GM18499 (cell line): ENCODE results near the gene KLK10.

Source experiments
- ATAC-seq: cut with Tn5 transposase; IDR thresholded peaks from one replicate; pipeline ENCODE4 v1.9.1; 2021; ENCODE audit warnings: moderate number of reproducible peaks; ENCODE audit not compliant: insufficient read depth, unreplicated experiment

Gene KLK10, protein sequence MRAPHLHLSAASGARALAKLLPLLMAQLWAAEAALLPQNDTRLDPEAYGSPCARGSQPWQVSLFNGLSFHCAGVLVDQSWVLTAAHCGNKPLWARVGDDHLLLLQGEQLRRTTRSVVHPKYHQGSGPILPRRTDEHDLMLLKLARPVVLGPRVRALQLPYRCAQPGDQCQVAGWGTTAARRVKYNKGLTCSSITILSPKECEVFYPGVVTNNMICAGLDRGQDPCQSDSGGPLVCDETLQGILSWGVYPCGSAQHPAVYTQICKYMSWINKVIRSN

GRCh38 chr19:51019544-51019925, at the start of gene KLK10:
TSS of gene KLK10 (minus strand) at chr19:51019709. CDS start at chr19:51019130, 579 bp downstream.
- no peak for ATAC-seq

DNA sequence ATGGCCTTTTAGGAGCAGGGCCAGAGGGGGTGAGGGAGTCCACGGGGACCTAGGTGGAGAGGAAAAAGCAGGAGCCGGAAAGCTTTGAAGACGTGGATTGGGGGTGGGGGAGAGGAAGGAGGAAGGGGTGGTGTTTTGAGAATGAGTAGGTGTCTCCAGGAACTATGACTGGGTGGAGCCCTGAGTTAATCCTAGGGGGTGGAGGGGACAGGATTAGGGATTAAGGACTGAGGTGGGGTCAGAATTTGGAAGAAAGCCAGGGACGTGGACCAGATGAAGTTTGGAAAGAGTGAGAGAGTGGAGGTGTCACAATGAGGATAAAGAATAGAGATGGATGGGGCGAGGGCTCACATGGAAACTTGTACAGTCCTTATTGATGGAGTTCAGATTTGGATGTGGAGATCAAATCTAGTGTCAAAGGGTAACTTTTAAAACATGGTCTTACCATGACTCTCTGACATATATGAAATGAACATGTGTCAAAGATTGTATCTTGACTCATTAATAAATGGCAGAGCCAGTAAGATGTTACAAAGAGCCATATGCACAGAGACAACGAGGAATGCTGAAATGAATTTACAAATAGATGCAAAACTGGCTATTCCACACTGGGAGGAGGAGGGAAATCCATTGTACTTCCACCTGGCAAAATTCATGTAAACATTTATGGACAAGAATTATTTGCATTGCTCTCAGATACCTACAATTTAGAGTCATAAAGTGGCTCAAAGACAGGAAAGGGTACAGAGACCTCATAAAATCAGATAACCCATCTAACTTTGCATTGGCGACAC, 47.1 kb upstream of the KLK10 start:
- ATAC-seq = no peak

DNA sequence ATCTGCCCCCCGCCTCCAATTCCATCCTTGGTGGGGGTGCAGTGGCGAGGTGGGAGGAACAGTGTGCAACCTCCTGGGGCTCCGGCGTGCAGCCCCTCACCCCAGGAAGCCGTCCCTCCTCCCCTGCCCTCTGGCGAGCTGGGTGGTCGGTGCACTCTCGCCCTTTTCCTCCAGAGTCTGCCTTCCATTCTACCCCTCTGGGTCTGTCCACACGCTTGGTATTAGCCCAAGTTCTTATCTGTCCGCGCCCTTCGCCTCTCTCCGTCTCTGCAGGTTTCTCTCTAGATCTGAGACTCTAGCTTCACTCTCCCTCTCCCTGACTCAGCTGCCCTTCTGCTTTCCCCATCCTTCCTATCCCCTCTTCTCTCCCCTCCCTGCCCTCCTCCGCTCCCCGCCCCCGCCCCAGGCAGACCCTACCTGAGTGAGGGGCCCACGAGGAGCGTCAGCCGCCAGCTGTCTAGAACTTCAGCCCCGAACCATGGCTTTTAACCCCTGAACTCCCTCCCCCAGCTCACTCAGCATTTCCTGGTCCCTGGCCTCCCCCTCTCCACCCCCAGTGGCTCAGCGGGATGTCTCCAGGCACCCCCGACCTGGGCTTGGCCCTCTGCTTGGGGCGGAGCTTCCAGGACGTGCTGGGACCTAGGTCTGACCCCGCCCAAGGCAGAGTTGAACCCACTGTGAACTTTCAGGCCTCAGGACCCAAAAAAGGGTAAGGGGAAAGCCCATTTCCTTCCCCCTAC, 45.9 kb upstream of the KLK10 start:
- ATAC-seq = no peak

DNA sequence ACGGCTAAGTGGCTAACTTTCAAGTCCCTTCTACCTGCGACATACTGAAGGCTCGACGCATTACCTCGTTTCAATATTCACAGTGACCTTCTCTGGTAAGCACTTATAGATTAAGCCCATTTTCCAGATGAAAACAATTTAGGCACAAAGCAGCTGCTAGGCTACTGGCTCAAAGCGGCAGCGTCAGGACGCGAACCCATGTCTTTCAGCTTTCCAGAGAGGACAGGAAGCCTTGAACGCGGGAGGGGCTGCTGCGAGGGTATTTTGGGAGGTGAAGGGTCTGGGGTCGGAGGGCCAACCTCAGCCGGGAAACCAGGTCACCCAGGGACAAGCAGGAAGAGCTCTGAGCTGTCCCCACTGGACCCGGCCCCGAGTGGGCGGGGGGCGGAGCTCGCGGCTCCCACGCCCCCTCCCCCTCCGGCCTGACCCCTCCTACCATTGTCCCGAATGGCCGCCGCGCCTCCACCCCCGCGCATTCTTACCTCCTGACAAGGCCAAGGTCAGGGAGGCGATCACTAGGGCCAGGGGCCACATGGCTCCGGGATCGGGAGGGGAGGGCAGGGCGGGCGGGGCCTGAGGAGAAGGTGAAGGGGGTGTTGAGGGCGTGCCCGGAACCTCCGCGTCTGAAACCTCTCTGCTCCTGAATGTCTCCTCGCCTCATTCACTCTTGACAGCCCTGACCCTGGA, 45.2 kb upstream of the KLK10 start, which contains the start of gene KLK13:
Gene KLK13 (minus strand): TSS at position 559 of the 687 bp plus-strand sequence. CDS start 25 bp downstream, at position 534.
- no peak for ATAC-seq

- no peak for ATAC-seq
Observed at GRCh38 chr19:51063664-51064063, 44.2 kb upstream of the KLK10 start.

DNA sequence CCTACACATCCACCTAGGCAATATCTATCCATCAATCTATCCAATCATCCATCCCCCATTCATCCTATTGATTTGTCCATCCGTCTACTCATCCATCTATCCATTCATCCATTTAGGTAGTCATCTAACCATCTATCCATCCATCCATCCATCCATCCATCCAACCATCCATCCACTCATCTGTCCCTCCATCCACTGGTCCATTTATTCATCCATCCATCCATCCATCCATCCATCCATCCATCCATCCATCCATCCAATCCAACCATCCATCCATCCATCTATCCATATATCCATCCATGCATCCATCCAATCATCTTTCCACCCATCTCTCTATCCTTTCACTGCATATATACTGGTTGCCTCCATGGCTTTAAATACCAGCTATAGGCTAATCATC, 41.5 kb upstream of the KLK10 start:
- ATAC-seq = no peak

DNA sequence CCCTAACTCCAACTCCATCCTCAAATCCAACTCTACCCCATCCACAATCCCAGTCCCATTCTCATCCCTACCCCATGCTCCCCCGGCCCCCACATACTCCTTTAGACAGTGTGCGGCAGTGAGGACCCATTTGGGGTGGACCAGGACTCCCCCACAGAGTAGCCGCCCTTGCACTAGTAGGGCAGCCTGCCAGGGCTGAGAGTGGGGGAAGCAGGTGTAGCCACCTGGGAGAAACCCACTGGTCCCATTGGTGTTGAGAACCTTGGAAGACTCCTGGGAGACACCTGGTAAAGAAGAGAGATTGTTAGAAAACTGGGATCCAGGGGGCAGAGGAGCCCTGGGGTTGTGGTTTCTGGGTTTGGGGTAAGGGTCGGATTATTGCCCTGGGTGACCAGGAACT, 40.8 kb upstream of the KLK10 start:
- ATAC-seq = no peak

DNA sequence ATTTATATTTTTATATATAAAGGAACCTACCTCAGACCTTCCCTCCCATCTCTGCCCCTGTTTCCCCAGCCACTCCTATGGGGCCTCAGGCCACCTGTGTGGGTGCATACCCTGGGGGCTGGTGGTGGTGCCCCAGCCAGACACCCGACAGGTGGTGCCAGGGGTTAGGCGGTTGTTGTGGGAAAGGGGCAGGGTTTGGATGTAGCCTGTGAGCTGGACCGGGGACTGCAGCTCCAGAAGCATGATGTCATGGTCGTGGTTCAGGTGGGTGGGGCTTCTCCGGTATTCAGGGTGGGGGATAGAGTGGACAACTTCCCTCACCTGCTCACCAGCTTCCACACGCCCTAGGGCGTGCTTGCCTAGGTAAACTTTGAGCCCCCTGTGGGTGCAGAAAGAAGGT, 40.2 kb upstream of the KLK10 start:
- no peak for ATAC-seq

- no peak for ATAC-seq
Observed at GRCh38 chr19:51055866-51056265, 36.4 kb upstream of the KLK10 start.

DNA sequence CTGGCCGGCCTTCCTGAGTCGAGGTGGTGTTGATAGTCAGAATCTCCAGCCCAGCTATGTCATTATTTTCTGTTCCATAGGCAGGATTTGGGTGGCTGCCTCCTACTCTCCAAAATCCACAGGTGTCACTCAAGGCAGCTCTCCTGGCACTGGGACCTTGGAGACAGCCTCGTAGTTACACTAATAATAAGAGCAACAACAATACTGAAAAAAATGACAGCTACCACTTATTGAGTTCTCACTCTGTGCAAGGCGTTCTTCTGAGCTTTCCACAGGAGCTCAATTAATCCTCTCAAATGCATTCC, 27.5 kb upstream of the KLK10 start:
- ATAC-seq = no peak

- ATAC-seq = no peak
Observed at GRCh38 chr19:51044327-51044726, 24.8 kb upstream of the KLK10 start.

GRCh38 chr19:51043497-51043896, 24.0 kb upstream of the KLK10 start:
- ATAC-seq = no peak

DNA sequence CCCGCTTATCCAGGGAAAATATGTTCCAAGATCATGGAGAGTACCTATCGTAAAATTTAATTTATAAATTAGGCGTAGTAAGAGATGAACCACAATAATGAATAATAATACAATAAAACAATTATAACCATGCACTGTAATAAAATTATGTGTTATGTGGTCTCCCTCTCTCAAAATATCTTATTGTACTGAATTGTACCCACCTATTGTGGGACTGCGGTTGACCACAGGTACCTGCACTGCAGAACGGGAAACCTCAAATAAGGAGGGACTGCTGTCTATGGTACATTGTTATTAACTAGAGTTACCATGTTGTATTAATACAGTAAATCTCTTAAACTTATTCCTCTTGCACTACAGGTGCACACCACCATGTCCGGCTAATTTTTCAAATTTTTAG, 20.6 kb upstream of the KLK10 start:
- ATAC-seq = no peak

- no peak for ATAC-seq
Observed at GRCh38 chr19:51036519-51036918, 17.0 kb upstream of the KLK10 start.

GRCh38 chr19:51034704-51035103, 15.2 kb upstream of the KLK10 start, which contains the start of gene KLK12:
TSS of gene KLK12 (minus strand) at chr19:51035002. CDS start at chr19:51034621, 381 bp downstream.
- no peak for ATAC-seq

- ATAC-seq = no peak
Observed at GRCh38 chr19:51031880-51032225, 12.3 kb upstream of the KLK10 start.

DNA sequence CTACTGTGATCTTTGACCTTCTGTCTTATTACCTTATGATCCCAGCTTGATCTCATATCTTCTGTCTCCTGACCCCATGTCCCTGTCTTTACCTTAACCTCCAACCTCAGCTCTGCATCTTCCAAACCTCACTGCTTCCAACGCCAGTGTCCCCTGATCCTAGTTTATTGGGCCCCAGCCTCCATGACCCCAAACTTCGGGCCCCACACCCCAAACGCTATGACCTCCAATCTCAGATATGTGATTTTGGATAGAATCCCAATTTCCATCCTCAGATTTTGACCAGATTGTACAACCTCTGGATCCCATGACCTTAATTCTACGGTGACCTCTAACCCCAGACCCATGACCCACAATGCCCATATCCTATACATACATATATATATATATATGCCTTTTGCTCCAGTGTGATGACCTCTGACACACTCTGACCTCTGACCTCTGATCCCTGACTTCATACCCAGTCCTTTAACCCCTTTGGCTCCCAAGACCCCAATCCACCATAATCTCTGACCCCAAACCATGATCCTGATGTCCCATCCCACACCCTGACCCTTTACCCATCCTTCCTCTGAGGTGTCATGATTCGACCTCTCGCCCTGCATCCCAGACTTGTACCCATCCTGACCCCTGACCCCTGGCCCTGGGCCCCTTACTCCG, 11.8 kb upstream of the KLK10 start:
- no peak for ATAC-seq

- no peak for ATAC-seq
Observed at GRCh38 chr19:51030631-51031030, 11.1 kb upstream of the KLK10 start.

DNA sequence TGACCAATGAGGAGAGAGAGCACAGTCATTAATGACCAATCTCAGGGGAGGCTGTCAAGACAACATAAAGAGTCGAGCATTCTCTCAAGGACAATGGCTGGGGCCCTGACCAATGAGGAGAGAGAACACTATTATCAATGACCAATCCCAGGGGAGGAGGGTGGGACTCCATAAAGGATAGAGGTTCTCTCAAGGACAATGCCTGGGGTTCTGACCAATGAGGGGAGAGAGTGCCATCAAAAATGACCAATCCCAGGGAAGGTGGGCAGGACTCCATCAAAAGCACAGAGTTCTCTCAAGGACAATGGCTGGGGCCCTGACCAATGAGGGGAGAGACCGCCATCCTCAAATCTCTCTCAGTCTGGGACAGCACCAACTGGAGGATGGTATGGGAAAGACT, 10.2 kb upstream of the KLK10 start:
- ATAC-seq = no peak

GRCh38 chr19:51027873-51028272, 8.4 kb upstream of the KLK10 start:
- no peak for ATAC-seq
